Activated T-helper 17 cell treated with anti-CD3 and anti-CD28 coated beads, Interleukin-2, amount 50 U/mL, for 72 hours (primary cell): ENCODE data around the gene LRPAP1. TPM values are rescaled to one million over a fixed set of nuclear protein-coding genes. Genes with fewer than 3 reads are reported as not detected.

Experiments
- ATAC-seq: fragments of 150-1000 bp; cut with Tn5 transposase; replicated peaks from 2 replicates; pipeline ENCODE4 v1.10.0; 2021; ENCODE audit warnings: mild to moderate bottlenecking, moderate library complexity
- H3K27ac Mint-ChIP-seq: one replicate; pipeline ENCODE4 v1.8.0; 2022; ENCODE audit warnings: mixed read lengths
- H3K27me3 Mint-ChIP-seq: one replicate; pipeline ENCODE4 v1.8.0; 2022; ENCODE audit warnings: mixed read lengths
- H3K36me3 Mint-ChIP-seq: one replicate; pipeline ENCODE4 v1.8.0; 2022; ENCODE audit warnings: low read depth, mild to moderate bottlenecking, mixed read lengths
- H3K4me1 Mint-ChIP-seq: one replicate; pipeline ENCODE4 v1.8.0; 2022; ENCODE audit warnings: mixed read lengths
- H3K4me3 Mint-ChIP-seq: one replicate; pipeline ENCODE4 v1.8.0; 2022; ENCODE audit warnings: mild to moderate bottlenecking, mixed read lengths
- H3K9me3 Mint-ChIP-seq: one replicate; pipeline ENCODE4 v1.8.0; 2022; ENCODE audit warnings: mixed read lengths
- total RNA-seq, 2 donors: library from RNA; stranded (reverse); gene quantifications; one replicate each; pipeline ENCODE4 v1.2.3, GENCODE V29; 2022

Gene LRPAP1
- total RNA-seq, 2 donors from 2014 or later, result 46.9 to 67.5 TPM

DNA sequence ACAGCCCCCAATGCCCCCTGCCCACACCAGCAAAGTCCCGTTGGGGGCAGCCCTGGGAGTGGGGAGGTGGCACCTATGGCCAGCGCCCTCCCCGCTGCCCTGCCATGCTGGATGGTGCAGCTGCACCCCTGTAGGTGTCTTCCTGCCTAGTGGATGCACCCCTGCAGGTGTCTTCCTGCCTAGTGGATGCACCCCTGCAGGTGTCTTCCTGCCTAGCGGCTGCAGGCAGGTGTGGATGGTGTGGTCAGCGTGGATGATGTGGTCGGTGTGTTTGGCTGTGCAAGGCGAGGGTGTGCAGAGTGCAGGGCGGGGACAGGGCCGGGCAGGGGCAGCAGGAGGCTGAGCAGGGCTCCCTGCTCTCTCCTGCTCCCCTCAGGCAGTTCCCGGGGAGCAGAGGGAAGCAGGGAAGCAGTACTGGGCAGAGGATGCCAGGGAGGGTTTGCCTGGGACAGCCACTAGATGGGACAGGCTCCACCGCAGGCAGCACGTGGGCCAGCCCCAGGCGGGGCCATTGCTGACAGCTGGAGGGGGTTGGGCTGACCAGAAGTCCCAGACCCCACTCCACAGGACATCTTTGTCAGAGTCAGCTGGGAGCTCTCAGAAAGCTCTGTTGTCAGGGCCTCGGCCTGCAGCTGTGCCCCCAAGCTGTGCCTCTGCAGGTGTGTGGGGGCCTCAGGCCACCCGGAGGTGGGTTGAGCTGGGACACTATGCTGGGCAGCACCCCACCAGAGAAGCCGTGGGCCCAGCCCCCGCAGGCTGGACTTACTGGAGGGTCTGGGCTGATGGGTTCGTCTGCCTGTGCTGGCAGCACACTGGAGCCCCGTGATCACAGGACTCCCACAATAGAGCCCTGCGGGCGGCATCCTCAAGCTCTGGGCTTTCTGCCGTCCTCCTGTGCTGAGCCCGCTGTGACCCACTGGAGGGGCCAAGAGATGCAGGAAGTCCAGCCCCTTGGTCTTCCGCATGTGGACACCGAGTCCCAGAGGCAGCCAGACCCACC lies 45.4 kb downstream of the LRPAP1 start:
- no peak for ATAC-seq
- Mint-ChIP-seq H3K27ac (no peak overlapping the region), H3K9me3 (no peaks in the 10 kb centered on the region), H3K4me1 (no peaks in the 10 kb centered on the region), H3K27me3 (peaks cover 5% of the 10 kb centered on the region), H3K36me3 (no peaks in the 10 kb centered on the region), H3K4me3 (no peak overlapping the region)

GRCh38 chr4:3485886-3486540 lies 46.2 kb downstream of the LRPAP1 start:
- Mint-ChIP-seq H3K27ac (no peak overlapping the region), H3K27me3 (peaks cover 3% of the 10 kb centered on the region), H3K4me1 (no peaks in the 10 kb centered on the region), H3K36me3 (no peaks in the 10 kb centered on the region), H3K9me3 (no peaks in the 10 kb centered on the region), H3K4me3 (no peak overlapping the region)
- no peak for ATAC-seq

DNA sequence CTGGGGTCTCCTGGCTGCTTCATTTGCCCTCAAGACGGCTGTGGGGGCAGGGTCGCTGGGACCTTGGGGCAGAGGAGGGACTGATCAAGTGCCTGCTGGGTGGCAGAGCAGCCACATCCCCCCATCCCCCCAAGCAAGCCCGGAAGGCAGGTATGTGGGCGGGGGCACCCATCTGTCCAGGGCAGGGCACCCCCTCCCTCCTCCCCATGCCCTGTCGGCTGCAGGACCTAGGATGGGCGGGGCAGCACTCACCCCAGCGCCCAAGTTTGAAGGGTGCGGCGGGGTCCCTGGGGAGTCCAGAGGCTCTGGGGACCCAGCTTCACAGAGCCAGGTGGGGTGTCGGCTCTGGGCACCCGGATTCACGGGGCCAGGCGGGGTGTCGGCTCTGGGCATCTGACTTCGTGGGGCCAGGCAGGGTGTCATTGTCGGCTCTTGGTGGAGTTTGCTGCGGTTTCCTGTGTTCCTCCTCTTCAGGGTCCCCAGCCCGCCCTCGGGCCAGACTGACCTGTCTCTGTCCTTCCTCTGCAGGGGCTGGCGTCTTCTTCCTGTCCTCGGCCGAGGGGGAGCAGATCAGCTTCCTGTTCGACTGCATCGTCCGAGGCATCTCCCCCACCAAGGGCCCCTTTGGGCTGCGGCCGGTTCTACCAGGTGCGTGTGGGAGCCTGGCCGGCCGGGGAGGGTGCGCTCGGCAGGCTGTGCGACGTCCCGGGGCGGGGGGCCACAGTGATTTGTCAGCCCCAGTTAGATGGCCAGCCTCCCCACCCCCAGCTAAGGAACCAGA lies 47.0 kb downstream of the LRPAP1 start:
- ATAC-seq, result no peak
- H3K36me3 Mint-ChIP-seq, result no peaks in the 10 kb centered on the region
- no peaks in the 10 kb centered on the region for H3K4me1 Mint-ChIP-seq
- H3K9me3 Mint-ChIP-seq, result no peaks in the 10 kb centered on the region
- peaks cover 5% of the 10 kb centered on the region for H3K27me3 Mint-ChIP-seq
- H3K4me3 Mint-ChIP-seq, result no peak overlapping the region
- no peak overlapping the region for H3K27ac Mint-ChIP-seq

- Mint-ChIP-seq H3K9me3 (no peaks in the 10 kb centered on the region), H3K4me3 (no peak overlapping the region), H3K4me1 (no peaks in the 10 kb centered on the region), H3K27ac (no peak overlapping the region), H3K36me3 (no peaks in the 10 kb centered on the region), H3K27me3 (peaks cover 5% of the 10 kb centered on the region)
- ATAC-seq, result no peak
Measured at GRCh38 chr4:3484057-3484973, 47.9 kb downstream of the LRPAP1 start.

DNA sequence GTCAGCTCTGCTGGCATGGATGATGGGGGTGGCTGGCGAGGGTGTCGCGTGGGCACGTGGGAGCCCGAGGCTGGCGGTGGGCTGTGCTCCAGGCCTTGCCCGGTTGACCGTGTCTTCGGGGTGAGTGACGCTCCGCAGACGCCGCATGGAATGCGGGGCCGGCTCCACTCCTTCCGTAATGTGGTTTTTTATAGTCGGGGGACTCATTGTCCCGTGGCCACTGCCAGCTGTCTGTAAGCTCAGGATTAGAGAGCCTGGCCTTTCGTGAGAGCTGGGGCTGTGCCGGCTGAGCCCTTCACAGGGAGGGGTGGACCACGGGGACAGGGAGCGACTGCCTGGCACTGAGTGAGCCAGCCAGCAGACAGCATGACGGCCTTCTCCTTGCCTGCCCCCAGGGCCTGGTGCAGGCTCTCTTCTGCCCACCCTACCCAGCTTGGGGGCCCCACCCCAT lies 48.7 kb downstream of the LRPAP1 start:
- Mint-ChIP-seq H3K9me3 (no peaks in the 10 kb centered on the region), H3K27ac (no peak overlapping the region), H3K27me3 (peaks cover 5% of the 10 kb centered on the region), H3K4me3 (no peak overlapping the region), H3K36me3 (no peaks in the 10 kb centered on the region), H3K4me1 (no peaks in the 10 kb centered on the region)
- no peak for ATAC-seq

GRCh38 chr4:3482707-3483106 lies 49.5 kb downstream of the LRPAP1 start:
- ATAC-seq, result no peak
- no peak overlapping the region for H3K27ac Mint-ChIP-seq
- no peak overlapping the region for H3K4me3 Mint-ChIP-seq
- no peaks in the 10 kb centered on the region for H3K9me3 Mint-ChIP-seq
- H3K4me1 Mint-ChIP-seq, result no peaks in the 10 kb centered on the region
- no peaks in the 10 kb centered on the region for H3K36me3 Mint-ChIP-seq
- peaks cover 5% of the 10 kb centered on the region for H3K27me3 Mint-ChIP-seq

- peaks cover 5% of the 10 kb centered on the region for H3K27me3 Mint-ChIP-seq
- no peak overlapping the region for H3K4me3 Mint-ChIP-seq
- no peak for ATAC-seq
- no peaks in the 10 kb centered on the region for H3K4me1 Mint-ChIP-seq
- no peak overlapping the region for H3K27ac Mint-ChIP-seq
- no peaks in the 10 kb centered on the region for H3K9me3 Mint-ChIP-seq
- no peaks in the 10 kb centered on the region for H3K36me3 Mint-ChIP-seq
Measured at GRCh38 chr4:3481783-3482393, 50.3 kb downstream of the LRPAP1 start.

GRCh38 chr4:3481113-3481531 lies 51.1 kb downstream of the LRPAP1 start:
- no peaks in the 10 kb centered on the region for H3K9me3 Mint-ChIP-seq
- H3K4me1 Mint-ChIP-seq, result no peaks in the 10 kb centered on the region
- H3K36me3 Mint-ChIP-seq, result no peaks in the 10 kb centered on the region
- peak; percentile 7 for ATAC-seq
- no peak overlapping the region for H3K27ac Mint-ChIP-seq
- no peak overlapping the region for H3K4me3 Mint-ChIP-seq
- H3K27me3 Mint-ChIP-seq, result peaks cover 5% of the 10 kb centered on the region

DNA sequence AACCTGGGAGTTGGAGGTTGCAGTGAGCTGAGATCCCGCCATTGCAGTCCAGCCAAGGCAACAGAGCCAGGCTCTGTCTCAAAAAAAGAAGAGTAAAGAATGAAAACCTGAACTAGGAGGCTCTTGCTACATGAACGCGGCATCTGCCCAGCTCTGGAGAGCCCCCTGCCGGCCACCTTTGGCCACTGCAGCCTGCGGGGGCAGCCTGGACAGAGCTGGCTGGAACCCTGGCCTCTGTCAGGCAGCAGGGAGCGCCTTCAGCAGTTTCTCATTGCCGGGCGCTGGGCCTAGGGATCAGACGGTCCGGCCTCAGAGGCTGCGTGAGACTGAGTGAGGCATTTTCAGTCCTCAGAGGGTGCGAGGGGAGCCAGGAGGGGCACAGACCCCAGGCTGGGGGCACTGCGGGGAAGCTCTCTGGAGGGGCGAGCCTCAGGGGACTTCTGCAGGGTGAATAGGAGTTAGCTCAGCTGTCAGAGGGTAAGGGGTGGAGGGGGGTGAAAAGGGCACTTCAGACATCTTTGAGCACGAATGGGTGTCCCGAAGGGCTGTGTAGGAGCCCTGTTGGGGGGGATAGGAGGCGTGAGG lies 51.6 kb downstream of the LRPAP1 start:
- no peak overlapping the region for H3K27ac Mint-ChIP-seq
- H3K27me3 Mint-ChIP-seq, result peaks cover 5% of the 10 kb centered on the region
- H3K9me3 Mint-ChIP-seq, result no peaks in the 10 kb centered on the region
- no peaks in the 10 kb centered on the region for H3K4me1 Mint-ChIP-seq
- ATAC-seq, result peak; percentile 75
- no peak overlapping the region for H3K4me3 Mint-ChIP-seq
- H3K36me3 Mint-ChIP-seq, result no peaks in the 10 kb centered on the region

DNA sequence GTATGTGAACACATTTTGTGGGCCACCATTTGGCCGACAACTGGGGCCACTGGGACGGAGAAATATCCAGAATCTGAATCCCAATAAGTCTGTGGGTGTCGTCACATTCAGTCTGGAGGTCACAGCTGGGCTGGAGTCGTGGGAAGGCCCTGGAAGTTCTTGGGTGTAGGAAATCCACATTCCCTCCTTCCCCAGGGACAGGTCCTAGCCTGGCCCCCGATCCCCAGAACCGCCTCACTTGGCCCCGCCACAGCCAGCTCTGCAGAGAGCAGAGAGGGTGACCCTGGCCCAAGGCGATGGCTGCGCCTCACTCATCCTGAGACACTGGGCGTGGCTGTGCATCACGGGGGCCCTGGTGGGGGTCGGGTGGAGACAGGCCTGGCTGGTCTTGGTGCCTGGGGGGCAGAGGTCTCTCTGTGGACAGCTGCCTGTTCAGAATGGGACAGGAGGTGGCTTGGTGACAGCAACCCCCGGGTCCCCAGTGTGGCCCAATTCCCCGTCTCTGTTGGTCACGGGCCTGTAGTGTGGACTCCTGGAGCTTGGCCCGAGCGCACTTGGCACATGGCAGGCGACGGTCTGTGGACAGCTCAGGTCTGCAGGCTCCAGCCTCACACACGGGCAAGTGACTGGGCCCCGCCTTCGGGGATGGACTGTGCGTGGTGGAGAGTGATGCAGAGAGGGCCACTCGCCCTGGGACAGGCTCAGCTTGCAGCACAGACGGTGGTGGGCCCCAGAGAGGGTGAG lies 52.7 kb downstream of the LRPAP1 start:
- Mint-ChIP-seq H3K4me1 (no peaks in the 10 kb centered on the region), H3K27ac (no peak overlapping the region), H3K36me3 (no peaks in the 10 kb centered on the region), H3K9me3 (no peaks in the 10 kb centered on the region), H3K27me3 (peaks cover 5% of the 10 kb centered on the region), H3K4me3 (no peak overlapping the region)
- ATAC-seq, result no peak

GRCh38 chr4:3478446-3479357 lies 53.5 kb downstream of the LRPAP1 start:
- no peaks in the 10 kb centered on the region for H3K9me3 Mint-ChIP-seq
- H3K4me1 Mint-ChIP-seq, result no peaks in the 10 kb centered on the region
- no peak overlapping the region for H3K27ac Mint-ChIP-seq
- H3K4me3 Mint-ChIP-seq, result no peak overlapping the region
- H3K36me3 Mint-ChIP-seq, result no peaks in the 10 kb centered on the region
- ATAC-seq, result no peak
- peaks cover 5% of the 10 kb centered on the region for H3K27me3 Mint-ChIP-seq
